A673 (cell line): ENCODE data around the gene NLN.
"Not testable (repeated sequence)": the region's sequence is repeated elsewhere in the genome, so short reads cannot be mapped to it uniquely, and the experiment has no call there.

Experiments
- CTCF ChIP-seq: fragments of 300-800, 200-600 bp; sonication (generic); conservative IDR thresholded peaks from 2 replicates; pipeline ENCODE4 v1.5.1; 2017; ENCODE audit warnings: low read depth, mild to moderate bottlenecking, antibody characterized with exemption, low read length, moderate library complexity, mixed read lengths
- EZH2 ChIP-seq: fragments of 200-600 bp; sonication (generic); IDR thresholded peaks from 2 replicates; pipeline ENCODE4 v1.6.1; 2017; ENCODE audit warnings: borderline replicate concordance, low read depth, mild to moderate bottlenecking, mixed read lengths, antibody characterized with exemption, low read length; ENCODE audit not compliant: poor library complexity, severe bottlenecking

- TF ChIP-seq CTCF, EZH2: not testable (repeated sequence)
Observed at GRCh38 chr5:65772963-65773362, 51.0 kb downstream of the NLN start.
